Motor neuron (in vitro differentiated cells): ENCODE data around the gene HTR6. TPM values are rescaled to one million over a fixed set of nuclear protein-coding genes. Genes with fewer than 3 reads are reported as not detected.
A peak's percentile ranks its signal among the peaks of the same experiment; 100 is the strongest.

Experiments
- ATAC-seq, 8 experiments: fragments of 200-7000 bp; cut with Tn5 transposase; replicated peaks in 6 of 8; 2 replicates each; pipeline ENCODE4 v1.8.0; 2021; ENCODE audit warnings: mild to moderate bottlenecking in 8 of 8, moderate library complexity in 8 of 8
- H3K27ac ChIP-seq, 2 donors: fragments of 250-450 bp; sonication (Bioruptor Pico); 2 replicates each; pipeline ENCODE4 v1.9.0; 2021; ENCODE audit warnings: antibody characterized with exemption in 2 of 2, mild to moderate bottlenecking in 2 of 2, moderate library complexity in 1 of 2
- H3K4me1 ChIP-seq, 2 donors: fragments of 250-450 bp; sonication (Bioruptor Pico); replicated peaks in 1 of 2; 2 replicates each; pipeline ENCODE4 v1.6.1; 2021; ENCODE audit warnings: antibody characterized with exemption in 2 of 2, mild to moderate bottlenecking in 2 of 2, moderate library complexity in 1 of 2
- H3K4me3 ChIP-seq, 5 donors: fragments of 250-450 bp; sonication (Bioruptor Pico); 2 replicates each; pipeline ENCODE4 v1.9.0; 2021; ENCODE audit warnings: antibody characterized with exemption in 5 of 5, mild to moderate bottlenecking in 5 of 5, moderate library complexity in 4 of 5
- WGBS, 10 experiments: fragments of 450-650 bp; shearing (Covaris generic); methylation state at CpG; one replicate each; pipeline ENCODE4 v1.0.0; 2022; 5-methylcytosine and 5-hydroxymethylcytosine counted together
- in situ Hi-C, 9 experiments: fragments of 400-800 bp; cut with MboI; loops; one replicate each; pipeline ENCODE4 v1.15.0; 2021; ENCODE audit warnings: low sequenced_read_pairs in 9 of 9, low pct_unique_long_range_greater_than_20kb in 2 of 9; ENCODE audit not compliant: unreplicated experiment in 9 of 9
- total RNA-seq, 8 experiments: library from RNA; unstranded; fragments of 300-600 nt; gene quantifications; 2 replicates each; pipeline versions ENCODE4 v1.2.3 to v1.2.4, GENCODE V29; 2022

HTR6 gene
- total RNA-seq, 8 experiments from 2014 or later = 0.05 to 0.56 (median 0.31) TPM; not detected in 1

DNA sequence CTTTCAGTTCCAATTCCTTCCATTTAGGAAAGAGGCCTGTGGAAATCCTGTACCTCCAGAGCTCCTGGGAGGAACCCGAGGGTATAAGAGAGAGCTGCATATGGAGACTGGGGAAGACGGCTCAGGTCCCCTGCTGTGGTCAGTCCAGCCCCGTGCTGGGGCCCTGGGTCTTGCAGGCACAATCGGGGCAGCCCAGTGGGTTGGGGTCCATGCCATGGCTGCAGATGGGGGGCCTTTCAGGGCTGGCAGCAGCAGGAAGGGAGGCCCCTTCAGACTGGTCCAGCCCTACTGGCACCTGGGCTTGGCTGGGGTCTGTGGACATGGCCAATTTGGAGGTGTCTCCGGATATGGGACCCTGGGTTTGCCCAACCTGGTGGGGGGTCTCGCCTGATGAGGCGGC is 18.2 kb downstream of the HTR6 start:
- WGBS, 10 experiments = 17 to 56% (median 36%) methylated on average over 2 to 4 of the region's 7 CpGs; no CpG with 5 or more reads in 5 of the 10 experiments
- ATAC-seq = no peak
- H3K27ac ChIP-seq = no peak overlapping the region

DNA sequence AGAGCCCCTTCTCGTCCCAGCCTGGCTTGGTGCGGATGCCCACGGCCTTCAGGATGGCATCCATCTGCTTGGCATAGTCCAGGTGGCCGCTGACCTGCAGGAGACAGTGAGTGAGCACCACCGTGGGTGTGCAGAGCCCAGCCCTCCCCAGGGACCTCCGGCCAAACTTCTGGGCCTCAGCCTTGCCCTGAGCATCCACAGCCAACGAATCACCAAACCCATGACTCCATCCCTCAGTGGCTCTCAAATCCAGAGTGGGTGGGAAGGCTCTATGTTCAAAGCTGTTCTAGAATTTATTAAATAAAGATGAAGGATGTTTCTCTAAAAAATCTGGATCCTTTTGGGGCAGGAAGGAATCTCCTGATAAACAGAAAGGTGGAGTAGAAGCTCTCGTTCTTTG is 18.7 kb downstream of the HTR6 start:
- H3K4me1 ChIP-seq = peaks cover 8 to 10% of the 10 kb centered on the region in 2 donors
- no peak overlapping the region for H3K4me3 ChIP-seq
- in situ Hi-C loops = no loop called here
- 63 to 87% (median 82%) methylated on average over 1 to 8 of the region's 8 CpGs; no CpG with 5 or more reads in 5 of the 10 experiments for WGBS, 10 experiments
- no peak for ATAC-seq
- H3K27ac ChIP-seq = no peak overlapping the region

More for the DNA sequence above, 18.2 kb downstream of the HTR6 start:
- Histone ChIP-seq H3K4me1 (peaks cover 8 to 10% of the 10 kb centered on the region in 2 donors), H3K4me3 (no peak overlapping the region)
- in situ Hi-C loops = no loop called here

DNA sequence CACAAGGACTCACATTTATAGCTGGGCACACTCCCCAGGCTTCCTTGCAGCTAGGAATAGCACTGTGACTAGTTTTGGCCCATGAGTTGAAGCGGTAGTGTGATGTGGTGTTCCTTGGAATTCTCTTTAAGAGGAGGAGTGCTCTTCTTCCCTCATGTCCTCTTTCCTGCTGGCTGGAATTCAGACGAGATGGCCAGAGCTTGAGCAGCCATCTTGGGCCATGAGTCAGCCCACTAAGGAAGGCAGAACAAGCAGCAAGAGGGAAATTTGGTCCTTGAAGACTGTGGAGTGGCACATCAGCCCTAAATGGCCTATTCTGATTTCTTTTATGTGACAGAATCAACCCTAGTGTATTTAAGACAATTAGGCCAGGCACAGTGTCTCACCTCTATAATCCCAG is 20.0 kb downstream of the HTR6 start:
- in situ Hi-C loops = no loop called here
- Histone ChIP-seq H3K4me1 (peaks cover 8 to 10% of the 10 kb centered on the region in 2 donors), H3K27ac (no peak overlapping the region), H3K4me3 (no peak overlapping the region)
- ATAC-seq = no peak
- whole genome bisulfite sequencing, 10 experiments = 58 to 100% (median 83%) methylated on average over 1 to 2 of the region's 2 CpGs; no CpG with 5 or more reads in 2 of the 10 experiments

DNA sequence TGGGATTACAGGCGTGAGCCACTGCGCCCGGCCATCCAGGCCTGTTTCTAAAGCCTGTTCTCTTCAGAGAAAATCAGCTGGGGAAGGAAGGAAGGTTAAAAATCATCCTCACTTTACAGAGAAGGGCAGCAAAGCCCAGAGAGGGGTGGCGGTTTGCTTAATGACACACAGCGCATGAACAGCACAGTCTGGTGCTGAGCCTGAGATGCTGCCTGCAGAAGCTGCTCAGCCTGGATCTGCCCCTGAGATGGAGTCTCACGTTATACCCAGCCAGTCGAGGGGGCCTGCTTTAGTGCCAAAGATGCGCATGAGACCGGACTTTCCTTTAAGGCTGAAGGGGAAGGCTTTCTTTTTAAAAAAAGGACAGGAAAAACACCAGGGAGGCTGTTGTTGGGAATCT is 21.3 kb downstream of the HTR6 start:
- peak in 3 of 8 experiments; percentile 7 to 38 (median 24) for ATAC-seq
- Histone ChIP-seq H3K4me1 (peaks cover 8 to 10% of the 10 kb centered on the region in 2 donors), H3K4me3 (no peak overlapping the region), H3K27ac (no peak overlapping the region)
- in situ Hi-C loops = no loop called here
- 17 to 90% (median 48%) methylated on average over 1 to 9 of the region's 9 CpGs; no CpG with 5 or more reads in 3 of the 10 experiments for WGBS, 10 experiments

DNA sequence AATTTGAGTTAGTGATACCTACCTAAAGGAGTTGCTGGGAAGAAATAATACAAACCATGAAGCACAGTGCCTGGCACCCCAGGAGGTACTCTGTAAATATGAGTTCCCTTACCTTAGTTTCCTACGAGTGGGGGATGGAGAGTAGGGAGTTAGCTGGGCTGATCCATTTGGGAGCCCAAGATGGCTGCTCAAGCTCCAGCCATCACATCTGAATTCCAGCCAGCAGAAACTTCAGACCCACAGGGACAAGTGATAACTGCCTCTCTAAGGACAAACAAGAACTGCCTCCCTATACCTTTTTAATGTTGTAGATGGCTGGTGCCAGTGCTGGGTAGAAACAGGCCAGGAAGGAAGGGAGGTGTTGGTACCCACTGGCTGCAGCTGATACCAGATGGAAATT is 22.7 kb downstream of the HTR6 start:
- WGBS, 10 experiments = 63 to 100% (median 80%) methylated on average over 1 of the region's 1 CpG; no CpG with 5 or more reads in 7 of the 10 experiments
- no peak overlapping the region for H3K27ac ChIP-seq
- no peak overlapping the region for H3K4me3 ChIP-seq
- peaks cover 2 to 4% of the 10 kb centered on the region in 2 donors for H3K4me1 ChIP-seq
- no peak for ATAC-seq
- in situ Hi-C loops = no loop called here

DNA sequence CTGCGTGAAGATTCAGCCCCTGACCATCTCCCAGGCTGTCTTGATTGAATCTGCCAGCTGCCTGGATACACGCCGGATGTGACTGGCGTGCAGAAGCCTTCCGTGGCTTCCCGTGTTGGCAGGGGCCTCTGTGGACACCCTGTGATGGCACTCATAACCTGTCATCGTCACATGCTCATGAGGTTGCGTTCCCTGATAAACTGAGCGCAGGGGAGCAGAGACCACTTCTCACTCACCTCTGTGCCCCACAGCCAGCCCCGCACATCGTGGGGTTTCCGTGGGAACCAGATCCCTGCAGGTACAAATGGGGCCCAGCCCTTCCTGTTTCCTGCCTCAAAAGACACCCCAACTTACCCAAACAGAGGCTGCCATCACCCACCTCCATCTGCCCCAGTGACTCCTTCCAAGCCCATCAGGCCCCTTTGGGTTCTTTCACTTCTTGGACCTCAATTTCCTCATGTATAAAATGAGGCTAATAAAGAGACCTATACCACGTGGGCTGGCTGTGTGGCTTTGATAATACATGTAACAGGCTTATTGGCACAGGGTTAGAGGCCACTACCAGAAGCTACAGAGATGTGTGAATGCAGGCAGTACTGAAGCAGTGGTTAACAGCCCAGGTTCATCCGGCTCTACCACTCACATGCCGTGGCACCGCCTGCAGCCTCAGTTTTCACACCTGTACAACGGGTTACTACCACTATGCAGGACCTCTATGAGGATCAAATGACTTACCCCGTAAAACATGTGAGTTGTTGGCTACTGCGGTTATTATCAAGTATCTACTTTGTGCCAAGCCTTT is 23.6 kb downstream of the HTR6 start:
- Histone ChIP-seq H3K4me1 (no peaks in the 10 kb centered on the region), H3K27ac (no peak overlapping the region), H3K4me3 (no peak overlapping the region)
- ATAC-seq = no peak
- WGBS, 10 experiments = 76 to 96% (median 83%) methylated on average over 1 to 17 of the region's 19 CpGs; no CpG with 5 or more reads in 3 of the 10 experiments
- in situ Hi-C loops = no loop called here

DNA sequence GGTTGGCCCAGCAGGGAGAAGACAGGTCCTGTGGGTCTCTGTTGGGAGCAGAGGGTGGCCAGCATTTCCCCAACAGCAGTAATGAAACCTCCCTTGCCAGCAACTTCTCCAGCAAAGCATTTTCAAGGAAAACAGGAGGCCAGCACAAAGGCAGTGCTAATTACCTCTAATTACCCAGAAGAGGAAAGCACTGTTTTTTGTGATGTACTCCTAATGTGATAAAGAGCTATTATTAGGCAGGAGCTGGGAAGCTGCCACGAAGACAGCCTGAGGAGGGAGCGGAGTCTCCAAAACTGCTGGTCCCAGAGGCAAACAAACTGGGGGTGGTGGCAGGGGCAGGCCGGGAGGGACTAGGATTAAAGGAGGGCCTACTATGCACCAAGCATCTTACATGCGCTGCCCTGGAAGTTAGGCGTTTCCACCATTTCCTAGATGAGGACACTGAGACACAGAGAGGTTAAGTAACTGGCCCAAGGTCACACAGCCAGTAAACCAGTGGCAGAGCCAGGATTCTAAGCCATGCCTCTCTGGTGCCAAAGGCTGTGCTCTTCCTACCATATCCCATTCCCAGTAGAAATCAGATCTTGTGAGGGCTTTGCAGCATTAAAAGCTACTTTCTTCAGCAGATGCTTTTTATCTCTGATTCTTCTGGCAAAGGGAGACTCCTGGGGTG is 24.5 kb downstream of the HTR6 start:
- ATAC-seq = no peak
- H3K4me3 ChIP-seq = no peak overlapping the region
- WGBS, 10 experiments = 0 to 79% (median 60%) methylated on average over 1 to 5 of the region's 5 CpGs; no CpG with 5 or more reads in 3 of the 10 experiments
- H3K4me1 ChIP-seq = no peaks in the 10 kb centered on the region
- no peak overlapping the region for H3K27ac ChIP-seq
- in situ Hi-C loops = no loop called here

DNA sequence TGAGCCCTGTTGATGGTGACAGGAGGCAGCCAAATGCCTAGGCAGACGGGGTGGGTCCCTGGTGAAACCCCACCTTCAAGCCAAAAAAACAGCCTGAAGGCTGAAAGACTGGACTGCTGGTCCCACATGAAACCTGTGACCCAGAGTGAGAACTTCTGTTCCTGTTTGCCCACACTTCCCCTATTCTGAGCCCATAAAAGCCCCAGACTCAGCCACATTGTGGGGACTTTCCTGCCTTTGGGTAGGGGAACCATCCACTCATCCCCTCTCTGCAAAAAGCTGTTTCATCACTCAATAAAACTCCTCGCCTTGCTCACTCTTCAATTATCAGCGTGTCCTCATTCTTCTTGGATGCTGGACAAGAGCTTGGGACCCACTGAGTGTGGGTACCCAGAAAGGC is 25.2 kb downstream of the HTR6 start:
- no peak for ATAC-seq
- in situ Hi-C loops = no loop called here
- 33 to 100% (median 80%) methylated on average over 1 to 3 of the region's 3 CpGs; no CpG with 5 or more reads in 3 of the 10 experiments for WGBS, 10 experiments

DNA sequence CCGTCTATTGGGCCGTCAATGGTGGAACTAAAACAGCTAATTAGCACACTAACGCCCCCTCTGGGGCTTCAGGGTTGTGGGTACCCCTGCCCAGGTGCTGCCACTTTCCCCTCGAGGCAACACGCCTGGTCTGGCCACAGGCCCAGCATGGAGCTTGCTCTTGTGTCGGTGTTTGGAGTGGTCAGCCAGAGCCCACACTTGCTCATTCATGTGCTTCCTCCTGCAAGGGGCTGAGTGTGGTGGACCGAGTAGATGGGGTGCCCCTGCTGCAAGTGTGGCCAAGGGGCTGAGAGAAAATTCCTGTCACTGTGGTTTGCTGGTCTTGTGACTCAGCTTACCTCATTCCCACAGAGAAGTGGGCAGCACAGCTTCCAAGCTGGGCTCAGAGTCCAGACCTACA is 25.7 kb downstream of the HTR6 start:
- H3K4me3 ChIP-seq = no peak overlapping the region
- H3K27ac ChIP-seq = no peak overlapping the region
- no peaks in the 10 kb centered on the region for H3K4me1 ChIP-seq
- no peak for ATAC-seq
- WGBS, 10 experiments = 50 to 100% (median 76%) methylated on average over 1 to 6 of the region's 7 CpGs; no CpG with 5 or more reads in 3 of the 10 experiments
- in situ Hi-C loops = no loop called here

More for the DNA sequence above, 25.2 kb downstream of the HTR6 start:
- no peak overlapping the region for H3K4me3 ChIP-seq
- no peaks in the 10 kb centered on the region for H3K4me1 ChIP-seq
- H3K27ac ChIP-seq = no peak overlapping the region

DNA sequence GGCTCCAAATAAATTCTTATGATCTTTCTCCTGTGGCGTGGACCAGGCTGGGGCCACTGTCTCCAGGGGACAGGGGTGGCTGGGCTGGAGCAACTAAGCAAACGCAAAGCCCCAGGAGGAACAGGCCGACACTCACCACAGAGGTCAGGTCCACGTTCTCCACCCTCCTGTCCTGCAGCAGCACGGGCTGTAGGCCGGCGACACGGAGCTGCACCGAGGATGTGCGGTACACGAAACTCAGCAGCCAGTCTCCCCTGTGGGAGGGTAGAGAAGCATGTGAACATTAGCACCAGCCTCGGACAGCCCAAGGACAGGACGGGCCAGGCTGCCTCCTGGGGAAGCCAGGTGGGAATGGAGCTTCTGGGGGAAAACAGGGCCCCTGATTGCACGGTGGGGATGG is 29.6 kb downstream of the HTR6 start:
- Histone ChIP-seq H3K4me1 (no peaks in the 10 kb centered on the region), H3K4me3 (no peak overlapping the region), H3K27ac (no peak overlapping the region)
- ATAC-seq = no peak
- 37 to 92% (median 66%) methylated on average over 2 to 9 of the region's 14 CpGs; no CpG with 5 or more reads in 4 of the 10 experiments for WGBS, 10 experiments
- in situ Hi-C loops = no loop called here

DNA sequence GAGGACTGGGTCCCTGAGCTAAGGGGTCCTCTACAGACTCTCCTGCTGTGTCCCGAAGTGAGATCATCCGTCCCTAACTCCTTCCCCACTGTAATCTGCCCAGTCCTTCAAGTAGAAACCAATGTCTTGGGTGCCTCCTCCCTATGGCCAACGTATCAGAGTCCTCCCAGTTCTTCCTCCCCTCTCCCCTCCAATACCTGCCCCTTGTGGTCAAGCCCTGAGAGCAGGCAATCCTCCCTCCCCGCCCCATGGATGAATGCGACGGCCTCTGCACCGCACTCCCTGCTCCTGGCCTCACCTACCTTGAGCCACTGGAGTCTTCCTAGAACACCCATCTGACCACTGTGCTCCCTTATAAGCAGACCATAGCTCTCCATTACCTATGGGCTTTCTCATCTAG is 31.1 kb downstream of the HTR6 start:
- WGBS, 10 experiments = 81 to 100% (median 90%) methylated on average over 1 to 4 of the region's 7 CpGs; no CpG with 5 or more reads in 5 of the 10 experiments
- in situ Hi-C loops = no loop called here
- H3K4me1 ChIP-seq = no peaks in the 10 kb centered on the region
- no peak for ATAC-seq
- no peak overlapping the region for H3K4me3 ChIP-seq
- H3K27ac ChIP-seq = no peak overlapping the region

DNA sequence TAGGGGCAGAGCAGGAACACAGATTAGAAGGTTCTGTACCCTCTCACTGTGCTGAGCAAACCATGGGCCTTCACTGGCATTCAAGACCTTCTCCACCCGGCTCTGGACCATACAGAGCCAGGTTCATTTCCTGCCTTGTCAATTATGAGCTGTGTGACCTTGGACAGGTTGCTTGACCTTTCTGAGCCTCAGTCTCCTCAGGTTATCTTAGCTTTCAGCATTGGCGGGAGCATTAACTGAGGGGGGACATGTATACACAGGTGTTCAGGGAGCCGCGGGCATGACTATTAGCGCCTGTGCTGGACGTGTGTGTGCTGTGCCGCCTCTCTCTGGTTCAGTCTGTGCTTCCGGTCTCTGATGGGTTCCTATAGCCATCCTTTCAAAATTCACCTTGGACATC is 32.1 kb downstream of the HTR6 start:
- in situ Hi-C loops = no loop called here
- Histone ChIP-seq H3K4me1 (no peaks in the 10 kb centered on the region), H3K27ac (no peak overlapping the region), H3K4me3 (no peak overlapping the region)
- WGBS, 10 experiments = 68 to 93% (median 85%) methylated on average over 2 to 8 of the region's 8 CpGs; no CpG with 5 or more reads in 4 of the 10 experiments
- ATAC-seq = no peak

DNA sequence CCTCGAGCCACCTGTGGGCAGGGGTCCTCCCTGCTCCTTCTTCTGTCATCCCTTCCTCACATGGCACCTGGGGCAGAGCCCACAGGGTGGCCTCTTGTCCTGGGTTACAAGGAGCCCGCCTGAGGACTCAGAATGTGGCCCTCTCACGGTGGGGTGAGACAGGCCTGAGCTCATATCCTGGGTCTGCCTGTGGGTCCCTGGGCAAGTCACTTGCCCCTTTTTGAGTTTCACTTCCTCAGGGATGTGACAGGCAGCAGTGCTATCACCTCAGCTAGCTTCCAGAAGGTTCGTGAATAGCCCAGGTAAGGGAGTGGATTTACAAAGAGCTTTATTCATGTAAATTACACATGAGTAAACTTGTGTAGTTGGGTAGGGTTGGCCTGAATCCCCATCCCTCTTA is 33.5 kb downstream of the HTR6 start:
- no peak for ATAC-seq
- Histone ChIP-seq H3K4me3 (no peak overlapping the region), H3K27ac (no peak overlapping the region), H3K4me1 (no peaks in the 10 kb centered on the region)
- WGBS, 10 experiments = 63 to 80% (median 77%) methylated on average over 1 to 4 of the region's 4 CpGs; no CpG with 5 or more reads in 6 of the 10 experiments
- in situ Hi-C loops = no loop called here
